Measurements from ENCODE around the gene BRSK1. TPM values are rescaled to one million over a fixed set of nuclear protein-coding genes. Genes with fewer than 3 reads are reported as not detected.

Gene BRSK1
- 2.5 to 4.3 TPM (median 4.1 TPM) in 5 replicates for total RNA-seq (2022; extraction: Qiagen RNA extraction; ENCODE audit: low read depth)

DNA sequence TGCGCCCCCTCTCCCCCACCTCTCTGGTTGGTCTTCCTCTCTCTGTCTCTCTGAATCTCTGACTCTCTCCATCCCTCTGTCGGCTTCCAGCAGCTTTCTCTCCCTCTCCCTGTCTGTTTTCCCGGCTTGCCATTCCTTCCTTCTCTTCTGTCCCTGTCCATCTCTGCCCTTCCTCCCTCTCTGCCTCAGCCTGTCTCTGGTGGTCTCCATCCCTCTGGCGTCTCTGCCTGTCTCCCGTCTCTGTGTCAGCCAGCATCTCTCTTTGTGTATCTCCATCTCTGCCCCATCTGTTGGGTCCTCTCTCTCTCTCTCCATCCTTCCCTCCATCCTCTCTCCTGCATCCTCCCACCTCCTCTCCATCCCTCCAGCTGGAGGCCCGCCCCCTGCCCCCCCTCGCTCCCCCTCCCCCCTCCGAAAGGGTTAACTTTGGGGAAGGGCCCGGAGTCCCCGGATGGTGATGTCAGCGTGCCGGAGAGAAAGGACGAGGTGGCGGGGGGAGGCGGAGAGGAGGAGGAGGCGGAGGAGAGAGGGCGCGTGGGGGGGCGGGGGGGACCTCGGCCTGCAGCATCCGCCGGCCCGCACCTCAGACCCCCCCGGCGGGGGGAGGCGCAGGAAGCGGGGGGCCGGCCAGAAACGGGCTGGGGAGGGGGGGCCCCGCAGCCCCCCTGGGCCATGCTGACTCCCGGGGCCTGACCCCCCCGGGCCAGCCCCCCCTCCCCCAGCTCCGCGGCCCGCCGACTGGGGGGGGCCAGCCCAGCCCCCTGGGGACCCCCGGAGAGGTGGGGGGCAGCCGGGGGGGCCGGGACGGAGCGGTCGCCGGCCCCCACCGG lies at the start of gene BRSK1:
Gene BRSK1, plus strand, starts transcription at position 450 of the 830 bp plus-strand sequence. CDS start 446 bp downstream, outside the sequence.

DNA sequence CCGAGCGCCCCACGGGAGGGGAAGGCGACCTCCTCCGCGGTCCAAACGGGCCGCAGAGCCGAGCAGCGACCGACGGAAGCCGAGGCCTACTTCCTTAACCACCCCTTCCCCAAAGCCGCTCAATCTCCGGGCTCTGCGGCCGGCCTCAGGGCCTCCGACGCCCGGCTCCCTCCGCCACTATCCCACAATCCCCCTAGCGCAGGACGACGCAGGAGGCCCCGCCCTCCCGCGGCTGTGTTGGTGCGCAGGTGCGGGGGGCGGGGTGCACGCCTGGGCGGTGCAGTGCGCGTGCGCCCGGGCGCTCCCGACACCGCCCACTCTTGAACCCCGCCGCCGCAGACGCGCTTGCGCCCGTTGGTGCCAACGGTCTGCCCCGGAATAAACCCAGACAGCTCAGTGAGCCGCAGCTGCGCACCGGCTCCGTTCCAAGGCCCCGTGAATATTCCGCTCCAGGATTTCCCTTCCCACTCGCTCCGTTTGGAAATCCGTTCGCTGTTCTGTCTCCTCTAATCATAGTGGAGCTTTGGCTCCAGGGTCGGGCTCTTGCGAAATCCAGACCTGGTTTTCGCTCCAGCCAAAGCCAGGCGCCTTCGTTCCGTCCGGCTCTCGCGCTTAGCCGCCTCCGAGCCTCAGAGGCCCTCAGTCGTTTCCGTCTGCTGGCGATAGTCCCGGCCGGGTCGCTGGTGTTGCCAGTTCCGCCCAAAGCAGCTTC lies 24.8 kb upstream of the BRSK1 start, which contains the start of gene PPP6R1:
Gene PPP6R1, minus strand, starts transcription at position 190 of the 712 bp plus-strand sequence. CDS start 11,914 bp downstream, outside the sequence.

DNA sequence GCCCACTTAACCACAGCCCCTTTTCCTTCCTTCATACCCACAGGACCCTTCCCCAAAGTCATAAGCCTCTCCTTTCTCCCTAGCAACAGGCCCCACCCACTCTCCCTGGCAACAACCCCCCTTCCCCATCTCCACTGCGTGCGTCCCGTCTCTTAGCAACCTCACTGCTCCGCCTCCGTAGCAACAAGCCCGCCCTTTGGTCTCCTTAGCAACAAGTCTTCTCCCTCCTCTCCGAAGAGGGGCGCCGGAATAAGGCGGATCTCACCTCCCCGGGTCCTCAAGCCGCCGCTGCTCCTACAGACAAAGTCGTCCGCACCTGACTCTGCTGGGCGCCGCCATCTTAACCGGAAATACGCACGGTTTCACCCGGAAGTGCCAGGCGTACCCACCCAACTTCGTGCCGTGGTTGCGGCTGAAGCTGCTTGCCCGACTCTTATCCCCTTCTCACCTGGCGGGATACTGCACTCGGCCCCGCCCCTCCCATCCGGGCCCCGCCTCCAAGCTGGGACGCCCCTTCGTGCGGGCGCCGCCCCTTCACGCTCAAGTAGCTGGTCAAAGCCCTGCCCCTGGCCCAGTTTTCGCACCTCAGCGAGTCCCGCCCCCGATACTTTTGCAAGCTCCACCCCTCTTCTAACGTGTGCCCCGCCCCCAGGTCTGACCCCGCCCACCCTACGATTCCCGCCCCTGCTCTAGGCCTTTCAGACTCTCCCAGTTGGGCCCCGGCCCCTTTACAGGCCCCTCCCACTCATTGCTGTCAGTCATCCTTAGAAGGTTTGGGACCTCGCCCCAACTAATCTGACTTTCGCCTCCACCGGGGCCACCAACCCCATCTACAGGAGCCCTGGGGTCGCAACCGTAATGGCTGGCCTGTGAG lies 3.8 kb upstream of the BRSK1 start, which contains the start of gene HSPBP1:
Gene HSPBP1, minus strand, starts transcription at position 341 of the 874 bp plus-strand sequence. CDS start 502 bp downstream, outside the sequence.

DNA sequence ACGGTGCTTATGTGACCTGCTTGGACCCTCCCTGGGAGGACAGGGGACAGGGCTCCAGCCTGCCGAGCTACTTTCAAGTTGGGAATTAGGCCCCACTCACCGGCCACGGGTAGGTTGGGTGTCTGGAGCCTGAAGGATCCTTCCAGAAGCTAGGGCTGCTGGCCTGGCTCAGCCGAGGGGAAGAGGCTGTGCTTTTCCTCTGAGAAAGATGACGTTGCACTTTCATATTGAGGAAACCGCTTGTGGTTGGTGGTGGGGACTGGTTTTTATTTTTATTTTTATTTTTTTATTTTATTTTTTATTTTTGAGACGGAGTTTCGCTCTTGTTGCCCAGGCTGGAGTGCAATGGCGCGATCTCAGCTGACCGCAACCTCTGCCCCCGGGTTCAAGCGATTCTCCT lies 41.4 kb downstream of the BRSK1 start, which contains the start of gene TMEM150B:
Gene TMEM150B, minus strand, starts transcription at position 170 of the 400 bp plus-strand sequence. CDS start 4,305 bp downstream, outside the sequence.

DNA sequence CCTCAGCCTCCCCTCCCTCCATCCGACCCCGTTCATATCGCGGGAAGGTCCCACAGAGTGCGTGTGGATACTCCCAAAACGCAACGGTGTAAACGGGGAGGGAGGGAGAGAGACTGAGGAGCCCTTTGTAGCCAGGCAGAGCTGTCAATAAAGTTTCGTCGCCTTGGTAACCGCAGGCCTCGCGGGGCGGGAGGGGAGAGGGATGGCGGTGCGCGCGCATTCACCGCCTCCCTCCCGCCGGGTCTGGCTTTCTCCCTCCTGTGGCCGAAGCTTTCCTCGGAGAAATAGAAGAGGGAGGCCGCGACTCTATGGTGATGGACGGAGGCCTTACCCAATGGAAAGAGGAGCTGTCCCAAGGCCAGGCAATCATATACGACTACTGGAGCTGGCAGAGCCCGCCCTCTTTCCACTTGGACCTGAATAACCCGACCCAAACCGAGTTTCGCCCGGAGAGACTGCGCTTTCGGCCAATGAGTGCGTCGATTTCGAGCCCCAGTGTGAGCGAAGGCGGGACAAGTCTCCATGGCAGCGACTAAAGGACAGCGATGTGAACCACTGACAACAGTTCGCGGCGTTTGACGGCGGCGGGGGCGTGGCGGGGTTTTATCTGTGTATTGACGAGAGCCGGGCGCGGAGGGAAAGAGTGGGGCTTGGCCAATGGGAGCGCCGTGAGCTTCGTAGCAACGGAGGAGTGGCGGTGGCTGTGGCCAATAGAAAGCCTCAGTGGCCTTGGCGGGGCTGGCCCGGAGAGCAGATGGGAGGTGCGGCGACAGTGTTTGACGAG lies 55.5 kb downstream of the BRSK1 start, which contains the start of gene KMT5C:
Gene KMT5C, plus strand, starts transcription at position 772 of the 784 bp plus-strand sequence. CDS start 2,061 bp downstream, outside the sequence.

DNA sequence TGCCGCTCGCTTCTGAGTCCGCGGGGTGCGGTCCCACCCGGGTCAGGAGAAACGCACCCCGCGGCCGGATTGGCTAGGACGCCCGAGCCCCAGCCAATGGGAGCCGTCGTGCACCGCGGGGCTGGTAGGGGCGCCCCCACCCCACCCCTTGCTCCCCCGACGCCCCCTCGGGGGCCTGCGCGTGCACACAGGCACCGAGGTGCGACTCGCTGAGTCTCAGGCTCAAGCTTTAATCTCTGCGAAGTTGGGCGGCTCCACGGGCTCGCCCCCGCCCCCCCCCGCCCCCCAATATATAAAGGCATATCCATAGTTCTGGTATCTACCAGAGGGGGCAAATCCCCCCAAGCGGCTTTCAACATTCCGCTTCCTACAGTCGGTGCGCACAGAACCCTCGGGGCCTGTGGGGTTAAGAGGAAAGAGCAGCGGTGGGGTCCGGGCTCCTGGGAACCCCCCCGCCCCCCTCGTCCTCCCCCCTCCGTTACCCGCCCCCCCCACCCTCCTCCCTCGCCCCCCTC lies 71.0 kb downstream of the BRSK1 start, which contains the start of gene COX6B2:
Gene COX6B2, minus strand, starts transcription at position 22 of the 515 bp plus-strand sequence. CDS start 198 bp downstream, outside the sequence.

Other genes starting within 250 kb of the BRSK1 start
- gene GP6, start 245.7 kb upstream of the BRSK1 start, total RNA-seq (2022; extraction: Qiagen RNA extraction; ENCODE audit: low read depth), result 0.08 to 0.22 TPM (median 0.17 TPM) in 4 of 5 replicates, not detected in the other
- gene RDH13, start 220.8 kb upstream of the BRSK1 start, total RNA-seq (2022; extraction: Qiagen RNA extraction; ENCODE audit: low read depth), result 15.2 to 22.6 TPM (median 20.6 TPM) in 5 replicates
- gene EPS8L1, start 208.1 kb upstream of the BRSK1 start, total RNA-seq (2022; extraction: Qiagen RNA extraction; ENCODE audit: low read depth), result 5.0 to 6.5 TPM (median 5.9 TPM) in 5 replicates
- gene PPP1R12C, start 166.4 kb upstream of the BRSK1 start, total RNA-seq (2022; extraction: Qiagen RNA extraction; ENCODE audit: low read depth), result 55.9 to 88.0 TPM (median 82.4 TPM) in 5 replicates
- 115 to 148 TPM (median 130 TPM) in 5 replicates for gene TNNT1, start 134.8 kb upstream of the BRSK1 start, total RNA-seq (2022; extraction: Qiagen RNA extraction; ENCODE audit: low read depth)
- 5.9 to 9.6 TPM (median 8.0 TPM) in 5 replicates for gene TNNI3, start 126.3 kb upstream of the BRSK1 start, total RNA-seq (2022; extraction: Qiagen RNA extraction; ENCODE audit: low read depth)
- gene DNAAF3, start 117.4 kb upstream of the BRSK1 start, total RNA-seq (2022; extraction: Qiagen RNA extraction; ENCODE audit: low read depth), result 3.7 to 7.7 TPM (median 5.7 TPM) in 5 replicates
- 1.9 to 4.8 TPM (median 4.0 TPM) in 5 replicates for gene SYT5, start 103.7 kb upstream of the BRSK1 start, total RNA-seq (2022; extraction: Qiagen RNA extraction; ENCODE audit: low read depth)
- 2.7 to 5.3 TPM (median 5.1 TPM) in 5 replicates for gene PTPRH, start 74.5 kb upstream of the BRSK1 start, total RNA-seq (2022; extraction: Qiagen RNA extraction; ENCODE audit: low read depth)
- gene TMEM86B, start 55.2 kb upstream of the BRSK1 start, total RNA-seq (2022; extraction: Qiagen RNA extraction; ENCODE audit: low read depth), result 3.1 to 5.3 TPM (median 4.1 TPM) in 5 replicates
- gene PPP6R1, start 25.0 kb upstream of the BRSK1 start, total RNA-seq (2022; extraction: Qiagen RNA extraction; ENCODE audit: low read depth), result 84.5 to 118 TPM (median 109 TPM) in 5 replicates
- 120 to 145 TPM (median 138 TPM) in 5 replicates for gene HSPBP1, start 3.9 kb upstream of the BRSK1 start, total RNA-seq (2022; extraction: Qiagen RNA extraction; ENCODE audit: low read depth)
- gene TMEM150B, start 41.3 kb downstream of the BRSK1 start, total RNA-seq (2022; extraction: Qiagen RNA extraction; ENCODE audit: low read depth), result not detected in 5 replicates
- gene KMT5C, start 55.9 kb downstream of the BRSK1 start, total RNA-seq (2022; extraction: Qiagen RNA extraction; ENCODE audit: low read depth), result 3.7 to 7.5 TPM (median 5.9 TPM) in 5 replicates
- gene COX6B2, start 70.7 kb downstream of the BRSK1 start, total RNA-seq (2022; extraction: Qiagen RNA extraction; ENCODE audit: low read depth), result 0.57 to 1.2 TPM (median 0.81 TPM) in 5 replicates
- 0.08 to 0.33 TPM (median 0.13 TPM) in 5 replicates for gene GARIN5B, start 79.3 kb downstream of the BRSK1 start, total RNA-seq (2022; extraction: Qiagen RNA extraction; ENCODE audit: low read depth)
- gene IL11, start 86.5 kb downstream of the BRSK1 start, total RNA-seq (2022; extraction: Qiagen RNA extraction; ENCODE audit: low read depth), result 14.5 to 19.3 TPM (median 18.6 TPM) in 5 replicates
- gene TMEM190, start 92.8 kb downstream of the BRSK1 start, total RNA-seq (2022; extraction: Qiagen RNA extraction; ENCODE audit: low read depth), result 0.94 to 2.2 TPM (median 1.7 TPM) in 5 replicates
- 2.8 to 9.2 TPM (median 7.0 TPM) in 5 replicates for gene TMEM238, start 100.3 kb downstream of the BRSK1 start, total RNA-seq (2022; extraction: Qiagen RNA extraction; ENCODE audit: low read depth)
- gene RPL28, start 101.9 kb downstream of the BRSK1 start, total RNA-seq (2022; extraction: Qiagen RNA extraction; ENCODE audit: low read depth), result 2,491 to 3,078 TPM (median 2,623 TPM) in 5 replicates
- 343 to 483 TPM (median 443 TPM) in 5 replicates for gene UBE2S, start 123.8 kb downstream of the BRSK1 start, total RNA-seq (2022; extraction: Qiagen RNA extraction; ENCODE audit: low read depth)
- not detected in 5 replicates for gene SHISA7, start 159.3 kb downstream of the BRSK1 start, total RNA-seq (2022; extraction: Qiagen RNA extraction; ENCODE audit: low read depth)
- gene ISOC2, start 177.6 kb downstream of the BRSK1 start, total RNA-seq (2022; extraction: Qiagen RNA extraction; ENCODE audit: low read depth), result 51.3 to 61.4 TPM (median 58.4 TPM) in 5 replicates
- not detected in 5 replicates for gene C19orf85, start 180.8 kb downstream of the BRSK1 start, total RNA-seq (2022; extraction: Qiagen RNA extraction; ENCODE audit: low read depth)
- gene ZNF628, start 192.6 kb downstream of the BRSK1 start, total RNA-seq (2022; extraction: Qiagen RNA extraction; ENCODE audit: low read depth), result 4.5 to 7.2 TPM (median 6.7 TPM) in 5 replicates
- gene NAT14, start 201.2 kb downstream of the BRSK1 start, total RNA-seq (2022; extraction: Qiagen RNA extraction; ENCODE audit: low read depth), result 34.8 to 57.0 TPM (median 55.0 TPM) in 5 replicates
- gene SSC5D, start 204.4 kb downstream of the BRSK1 start, total RNA-seq (2022; extraction: Qiagen RNA extraction; ENCODE audit: low read depth), result 0.35 to 0.82 TPM (median 0.57 TPM) in 5 replicates

Data from A549 treated with GW870086 at 1 μM for 4 hours (cell line).